NCI-H2081 (cell line): ENCODE data around the gene DNASE1L2.
"Not testable (repeated sequence)": the region's sequence is repeated elsewhere in the genome, so short reads cannot be mapped to it uniquely, and the experiment has no call there.

Experiments
- DNase-seq, 2 experiments: peaks; one replicate each; lab custom pipeline; 2025; lab: John Stamatoyannopoulos, UW

DNASE1L2 gene

GRCh38 chr16:2236337-2237101 lies at the start of gene DNASE1L2:
Gene DNASE1L2 (plus strand): TSS chr16:2236444. CDS start chr16:2236817, 373 bp downstream.
- DNase-seq, result no peak

DNA sequence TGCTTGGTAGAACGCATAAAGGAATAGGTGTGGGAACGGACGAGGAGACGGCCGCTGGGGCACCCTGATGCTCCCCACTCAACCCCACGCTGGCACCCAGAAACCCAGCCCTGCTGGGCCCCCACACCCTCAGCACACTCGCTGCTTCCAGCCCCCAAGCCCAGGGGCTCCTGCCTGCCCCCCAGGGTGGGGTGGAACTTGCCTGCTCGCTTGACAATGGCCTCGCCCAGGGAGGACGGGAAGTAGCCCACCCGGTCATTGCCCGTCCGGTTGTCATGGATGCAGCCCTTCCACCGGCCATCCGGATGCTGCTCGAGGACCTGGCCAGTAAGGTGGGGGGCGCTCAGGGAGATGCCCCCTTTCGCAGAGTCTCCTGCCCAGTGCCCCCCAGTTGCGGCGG lies 49.7 kb upstream of the DNASE1L2 start:
- DNase-seq, result no peak

DNA sequence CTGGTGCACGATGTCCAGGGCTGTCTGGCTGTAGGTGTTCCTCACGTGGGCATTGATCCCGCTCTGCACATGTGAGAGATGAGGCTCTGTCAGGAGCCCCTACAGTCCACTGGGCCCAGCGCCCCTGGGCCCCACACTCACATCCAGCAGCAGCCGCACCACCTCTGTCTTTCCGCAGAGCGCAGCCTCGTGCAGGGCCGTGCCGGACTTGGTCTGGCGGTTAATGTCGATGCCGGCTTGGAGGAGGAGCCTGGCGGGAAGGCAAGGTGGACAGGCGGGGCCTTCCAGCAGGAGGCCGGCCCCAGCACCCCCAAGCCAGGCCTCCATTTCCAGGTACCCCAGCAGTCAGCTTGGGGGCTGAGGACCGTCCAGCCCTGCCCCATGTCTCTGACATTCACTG lies 49.0 kb upstream of the DNASE1L2 start:
- no peak for DNase-seq

- DNase-seq, result no peak
Observed at GRCh38 chr16:2188395-2188794, 47.8 kb upstream of the DNASE1L2 start.

GRCh38 chr16:2189252-2189893 lies 46.9 kb upstream of the DNASE1L2 start:
- DNase-seq, result no peak

DNA sequence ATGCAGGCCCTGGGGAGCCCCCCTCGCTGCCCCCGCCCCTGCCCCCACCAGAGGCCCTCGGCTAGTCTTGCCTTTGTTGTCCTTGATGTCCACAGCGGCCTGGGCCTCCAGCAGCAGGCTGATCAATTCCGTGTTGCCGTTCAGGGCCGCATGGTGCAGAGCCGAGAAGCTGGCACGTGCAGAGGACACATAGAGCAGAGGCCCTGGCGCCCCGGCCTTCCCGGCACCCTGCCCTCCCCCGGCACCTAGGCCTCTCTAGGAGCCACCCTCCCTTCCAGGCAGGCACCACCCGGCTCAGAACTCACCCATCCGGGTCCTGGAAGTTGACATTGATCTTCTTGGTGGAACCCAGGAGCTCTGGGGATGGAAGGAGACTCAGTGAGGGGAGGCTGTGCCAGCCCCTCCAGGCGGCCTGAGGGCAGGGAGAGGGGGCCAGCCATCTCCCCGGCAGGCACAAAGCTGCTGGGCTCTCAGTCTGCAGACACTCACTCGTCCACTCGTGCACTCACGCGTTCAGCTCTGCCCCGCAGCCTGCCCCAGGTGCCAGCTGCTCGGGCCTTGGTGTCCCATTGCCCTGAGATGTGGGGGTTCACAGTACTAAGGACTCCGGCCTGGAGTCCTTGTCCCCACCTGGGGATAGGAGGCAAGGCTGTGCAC lies 46.1 kb upstream of the DNASE1L2 start:
- DNase-seq, result no peak

GRCh38 chr16:2190659-2191445 lies 45.4 kb upstream of the DNASE1L2 start:
- DNase-seq, result no peak

DNA sequence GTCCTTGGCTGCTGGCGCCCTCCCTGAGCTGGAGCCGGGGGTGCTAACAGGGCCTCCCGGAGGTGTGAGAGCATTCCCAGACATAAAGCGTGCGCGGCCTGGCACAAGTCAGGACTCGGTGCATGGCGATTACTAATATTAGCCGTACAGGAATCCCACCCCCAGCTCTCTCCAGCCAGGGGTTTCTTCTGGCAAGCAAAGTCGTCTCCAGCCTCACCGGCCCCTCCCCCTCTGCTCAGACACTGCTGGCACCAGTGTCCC lies 44.9 kb upstream of the DNASE1L2 start:
- DNase-seq, result no peak

GRCh38 chr16:2194166-2194834 lies 41.9 kb upstream of the DNASE1L2 start:
- DNase-seq, result peak in 1 of 2 experiments; percentile 21

DNA sequence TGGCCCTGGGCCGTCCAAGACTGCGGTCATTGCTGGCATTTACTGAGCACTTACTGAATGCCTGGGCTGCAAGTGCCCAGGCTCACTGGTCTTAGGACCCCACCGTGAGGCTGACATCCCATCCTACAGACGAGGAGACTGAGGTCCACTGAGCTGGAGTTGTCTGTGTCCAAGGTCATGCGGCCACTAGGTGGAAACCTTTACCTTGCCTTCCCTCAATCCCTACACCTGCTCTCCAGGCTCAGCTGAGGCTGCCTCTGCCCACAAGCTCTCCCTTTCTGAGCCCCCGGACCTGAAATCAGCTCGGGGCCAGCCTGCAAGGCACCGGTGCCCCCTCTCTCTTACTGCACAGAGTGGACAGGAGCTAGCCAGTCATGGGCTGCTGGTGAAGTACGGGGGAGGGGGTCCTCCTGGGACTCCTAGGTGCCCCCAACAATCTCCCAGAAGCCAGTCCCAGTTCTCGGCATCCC lies 41.4 kb upstream of the DNASE1L2 start:
- peak; percentile 51 to 61 for DNase-seq

DNA sequence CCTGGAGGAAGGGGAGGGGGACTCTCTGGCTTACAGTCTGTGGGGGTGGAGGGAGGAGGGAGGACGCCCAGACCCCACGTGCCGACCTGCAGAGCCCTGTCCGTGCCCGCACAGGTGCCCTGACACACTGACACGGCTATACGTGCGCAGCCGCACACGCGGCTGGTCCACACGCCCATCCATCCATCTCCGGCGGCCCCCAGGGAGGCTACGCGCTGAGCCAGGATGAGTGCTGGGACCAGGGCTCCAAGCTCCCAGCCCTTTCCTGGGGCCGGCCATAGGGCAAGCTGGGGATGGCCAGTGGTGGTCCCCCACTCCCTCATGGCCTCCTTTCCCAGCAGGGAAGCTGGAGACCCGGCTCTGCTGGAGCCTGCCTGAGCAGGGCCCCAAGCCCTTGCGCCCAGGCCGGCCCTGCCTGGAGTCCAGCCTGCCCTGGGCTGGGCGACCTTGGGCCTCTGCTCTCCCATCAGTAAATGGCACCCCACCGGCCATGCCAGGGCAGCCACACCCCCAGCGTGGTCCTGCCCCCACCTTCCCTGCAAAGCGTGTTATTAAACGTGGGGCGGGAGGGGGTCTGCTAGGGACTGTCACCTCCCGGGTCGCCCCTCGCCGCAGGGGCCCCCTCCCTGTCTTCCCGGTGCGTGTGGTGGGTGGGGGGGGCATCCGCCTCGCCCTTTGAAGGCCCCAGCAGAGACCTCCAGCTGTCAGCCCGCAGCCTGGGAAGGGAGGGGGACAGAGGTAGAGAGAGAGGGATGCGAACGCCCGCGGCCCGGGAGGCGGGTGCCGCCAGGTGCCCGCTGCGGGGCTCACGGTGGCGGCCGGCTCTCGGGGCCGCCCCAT lies 40.7 kb upstream of the DNASE1L2 start:
- DNase-seq, result no peak

DNA sequence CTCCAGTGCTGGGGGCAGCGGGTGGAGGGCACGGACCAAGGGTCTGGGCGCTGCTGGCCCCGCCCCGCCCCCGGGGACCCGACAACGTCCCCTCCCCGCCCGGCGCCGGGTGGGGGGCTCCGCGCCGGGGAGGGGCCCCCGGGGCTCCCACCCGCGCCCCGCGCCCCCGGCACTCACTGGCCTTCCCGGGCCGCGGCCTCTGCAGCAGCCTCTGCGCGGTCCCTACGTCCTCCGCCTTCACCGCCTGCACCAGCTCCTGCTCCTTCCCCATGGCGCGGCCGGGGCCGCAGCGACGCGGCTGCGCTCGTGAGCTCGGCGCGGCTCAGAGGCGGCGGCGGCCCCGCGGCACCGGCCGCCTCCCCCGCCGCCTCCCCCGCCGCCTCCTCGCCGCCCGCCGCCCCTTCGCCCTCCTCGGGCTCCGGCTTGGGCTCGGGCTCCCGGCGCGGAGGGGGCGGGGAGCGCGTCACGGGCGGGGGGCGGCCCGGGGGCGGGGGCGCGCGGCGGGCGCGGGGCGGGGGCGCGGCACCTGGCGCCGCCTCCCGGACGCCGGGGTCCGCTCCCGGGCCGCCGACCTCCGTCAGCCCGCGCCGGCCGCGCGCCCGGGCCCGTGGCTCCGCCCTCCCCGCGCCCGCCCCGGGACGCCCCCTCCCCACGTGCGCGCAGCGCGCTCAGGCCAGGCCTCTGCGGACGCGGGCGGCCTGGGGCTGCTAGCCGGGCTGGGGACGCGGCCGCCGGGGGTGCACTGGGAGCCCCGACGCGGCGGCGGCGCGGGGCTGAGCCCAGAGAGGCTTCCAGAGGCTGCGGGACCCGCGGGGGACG lies 39.9 kb upstream of the DNASE1L2 start, which contains the start of gene CASKIN1:
CASKIN1 (minus strand) TSS at position 444 of the 819 bp plus-strand sequence; CDS start at position 271, 173 bp downstream.
- peak in 1 of 2 experiments; percentile 15 for DNase-seq

GRCh38 chr16:2196981-2197511 lies 39.2 kb upstream of the DNASE1L2 start:
- no peak for DNase-seq

DNA sequence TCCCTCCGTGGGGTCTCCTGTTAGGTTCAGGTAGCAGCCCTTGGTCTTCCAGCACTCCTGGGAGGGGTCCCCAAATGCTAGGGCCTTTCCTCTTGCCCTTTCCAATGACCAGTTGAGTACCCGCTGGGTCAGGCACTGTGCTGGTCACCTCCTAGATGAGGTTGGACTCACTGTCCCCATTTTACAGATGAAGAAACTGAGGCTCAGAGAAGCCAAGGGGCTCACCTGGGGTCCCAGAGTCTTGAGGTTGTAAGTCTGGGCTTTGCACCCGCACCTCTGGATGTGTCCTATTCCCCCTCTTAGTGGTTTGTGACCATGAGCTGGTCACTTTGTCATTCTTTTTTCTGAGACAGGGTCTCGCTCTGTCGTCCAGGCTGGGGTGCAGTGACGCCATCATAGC lies 38.5 kb upstream of the DNASE1L2 start:
- DNase-seq, result no peak

- DNase-seq, result no peak
Observed at GRCh38 chr16:2198283-2198682, 38.0 kb upstream of the DNASE1L2 start.

GRCh38 chr16:2199095-2199494 lies 37.1 kb upstream of the DNASE1L2 start:
- no peak for DNase-seq

GRCh38 chr16:2199621-2200139 lies 36.6 kb upstream of the DNASE1L2 start:
- no peak for DNase-seq

- DNase-seq, result no peak
Observed at GRCh38 chr16:2200313-2200712, 35.9 kb upstream of the DNASE1L2 start.

DNA sequence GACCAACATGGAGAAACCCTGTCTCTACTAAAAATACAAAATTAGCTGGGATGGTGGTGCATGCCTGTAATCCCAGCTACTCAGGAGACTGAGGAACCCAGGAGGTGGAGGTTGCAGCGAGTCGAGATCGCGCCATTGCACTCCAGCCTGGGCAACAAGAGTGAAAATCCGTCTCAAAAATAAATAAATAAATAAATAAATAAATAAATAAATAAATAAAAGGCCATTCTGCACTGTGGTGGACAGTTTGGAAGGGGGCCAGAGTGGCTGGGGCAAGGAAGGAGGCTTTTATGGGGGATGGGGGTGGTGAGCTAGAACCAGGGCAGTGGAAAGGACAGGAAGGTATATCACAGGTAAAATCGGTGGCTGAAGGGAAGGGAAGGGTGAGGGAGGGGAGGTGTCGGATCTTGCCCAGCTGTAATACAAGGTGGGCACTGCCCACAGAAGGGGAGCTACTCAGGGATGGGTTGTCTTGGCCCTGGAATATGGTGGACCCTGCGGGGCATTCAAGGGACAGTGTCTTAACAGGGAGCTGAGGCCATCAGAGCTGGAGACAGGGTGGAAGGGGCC lies 33.0 kb upstream of the DNASE1L2 start:
- not testable (repeated sequence) for DNase-seq
